Prostate gland (tissue), 2 donors: ENCODE measurements around the gene CSNK2B.

Experiments used
- POLR2A ChIP-seq: fragments of 450-650 bp; IDR thresholded peaks from one replicate; pipeline ENCODE4 v1.6.1; 2016; ENCODE audit warnings: antibody characterized with exemption, mild to moderate bottlenecking
- POLR2AphosphoS5 ChIP-seq: sonication (generic); formaldehyde crosslinking; IDR thresholded peaks from one replicate; pipeline ENCODE4 v1.6.1; 2017; ENCODE audit warnings: antibody characterized with exemption
- TF ChIP-seq, protein P1 (sequence below), 4 experiments: fragments of 200-600 bp in 2 of 4; fragments of 450-650 bp in 2 of 4; sonication (generic) in 2 of 4; IDR thresholded peaks; 1 replicate in 3 of 4; 2 replicates in 1 of 4; pipeline ENCODE4 v1.5.1; 2016 to 2019; ENCODE audit warnings: antibody characterized with exemption in 4 of 4, mild to moderate bottlenecking in 2 of 4, moderate library complexity in 2 of 4

DNA sequence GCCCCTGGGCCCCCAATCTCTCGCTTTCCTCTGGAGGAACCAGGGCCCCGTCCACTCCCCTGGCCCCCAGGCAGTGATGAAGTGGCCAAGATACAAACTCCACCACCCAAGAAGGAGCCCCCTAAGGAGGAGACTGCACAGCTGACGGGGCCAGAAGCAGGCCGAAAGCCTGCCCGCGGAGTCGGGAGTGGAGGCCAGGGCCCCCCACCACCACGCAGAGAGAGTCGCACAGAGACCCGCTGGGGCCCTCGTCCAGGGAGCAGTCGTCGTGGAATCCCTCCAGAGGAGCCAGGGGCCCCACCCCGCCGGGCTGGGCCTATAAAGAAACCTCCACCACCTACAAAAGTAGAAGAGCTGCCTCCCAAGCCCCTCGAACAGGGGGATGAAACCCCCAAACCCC, 34.7 kb upstream of the CSNK2B start:
- TF ChIP-seq, protein P1, sequence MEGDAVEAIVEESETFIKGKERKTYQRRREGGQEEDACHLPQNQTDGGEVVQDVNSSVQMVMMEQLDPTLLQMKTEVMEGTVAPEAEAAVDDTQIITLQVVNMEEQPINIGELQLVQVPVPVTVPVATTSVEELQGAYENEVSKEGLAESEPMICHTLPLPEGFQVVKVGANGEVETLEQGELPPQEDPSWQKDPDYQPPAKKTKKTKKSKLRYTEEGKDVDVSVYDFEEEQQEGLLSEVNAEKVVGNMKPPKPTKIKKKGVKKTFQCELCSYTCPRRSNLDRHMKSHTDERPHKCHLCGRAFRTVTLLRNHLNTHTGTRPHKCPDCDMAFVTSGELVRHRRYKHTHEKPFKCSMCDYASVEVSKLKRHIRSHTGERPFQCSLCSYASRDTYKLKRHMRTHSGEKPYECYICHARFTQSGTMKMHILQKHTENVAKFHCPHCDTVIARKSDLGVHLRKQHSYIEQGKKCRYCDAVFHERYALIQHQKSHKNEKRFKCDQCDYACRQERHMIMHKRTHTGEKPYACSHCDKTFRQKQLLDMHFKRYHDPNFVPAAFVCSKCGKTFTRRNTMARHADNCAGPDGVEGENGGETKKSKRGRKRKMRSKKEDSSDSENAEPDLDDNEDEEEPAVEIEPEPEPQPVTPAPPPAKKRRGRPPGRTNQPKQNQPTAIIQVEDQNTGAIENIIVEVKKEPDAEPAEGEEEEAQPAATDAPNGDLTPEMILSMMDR (IDR thresholded peaks at IDR 0.05): no peak
- TF ChIP-seq POLR2A (no peak), POLR2AphosphoS5 (no peak)
